ENCODE measurements around the gene EID1.

EID1 gene

GRCh38 chr15:48928877-48929538 lies 51.1 kb downstream of the EID1 start:
- Histone ChIP-seq H3K4me1 (ENCODE audit: control insufficient read depth, insufficient read depth, low read length) (no peaks in the 10 kb centered on the region), H3K27ac (ENCODE audit: extremely low read depth, low read depth, low read length) (no peak overlapping the region), H3K4me3 (ENCODE audit: low read depth, low read length) (no peak overlapping the region), H3K9me3 (ENCODE audit: control insufficient read depth, insufficient read depth, low read depth, low read length) (no peaks in the 10 kb centered on the region), H3K36me3 (ENCODE audit: control insufficient read depth in 2 of 2, insufficient read depth in 1 of 2, low read length in 2 of 2) (no peaks in the 10 kb centered on the region)
- ChIA-PET CTCF (interaction anchor here (1.4 kb wide), 1 partner anchor 47 kb away, joined by 4 read pairs; no protein-coding TSS in a partner anchor), POLR2A (no interaction called here)
- no peak for TF ChIP-seq ZNF169 (tag by site-specific recombination; IDR thresholded peaks at IDR 0.05)
- TF ChIP-seq, protein P1, sequence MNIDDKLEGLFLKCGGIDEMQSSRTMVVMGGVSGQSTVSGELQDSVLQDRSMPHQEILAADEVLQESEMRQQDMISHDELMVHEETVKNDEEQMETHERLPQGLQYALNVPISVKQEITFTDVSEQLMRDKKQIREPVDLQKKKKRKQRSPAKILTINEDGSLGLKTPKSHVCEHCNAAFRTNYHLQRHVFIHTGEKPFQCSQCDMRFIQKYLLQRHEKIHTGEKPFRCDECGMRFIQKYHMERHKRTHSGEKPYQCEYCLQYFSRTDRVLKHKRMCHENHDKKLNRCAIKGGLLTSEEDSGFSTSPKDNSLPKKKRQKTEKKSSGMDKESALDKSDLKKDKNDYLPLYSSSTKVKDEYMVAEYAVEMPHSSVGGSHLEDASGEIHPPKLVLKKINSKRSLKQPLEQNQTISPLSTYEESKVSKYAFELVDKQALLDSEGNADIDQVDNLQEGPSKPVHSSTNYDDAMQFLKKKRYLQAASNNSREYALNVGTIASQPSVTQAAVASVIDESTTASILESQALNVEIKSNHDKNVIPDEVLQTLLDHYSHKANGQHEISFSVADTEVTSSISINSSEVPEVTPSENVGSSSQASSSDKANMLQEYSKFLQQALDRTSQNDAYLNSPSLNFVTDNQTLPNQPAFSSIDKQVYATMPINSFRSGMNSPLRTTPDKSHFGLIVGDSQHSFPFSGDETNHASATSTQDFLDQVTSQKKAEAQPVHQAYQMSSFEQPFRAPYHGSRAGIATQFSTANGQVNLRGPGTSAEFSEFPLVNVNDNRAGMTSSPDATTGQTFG (tag by site-specific recombination; IDR thresholded peaks at IDR 0.05; ENCODE audit: borderline replicate concordance) = no peak
- no peak for TF ChIP-seq HOXD13 (CRISPR knock-in tag; IDR thresholded peaks at IDR 0.05; ENCODE audit: borderline replicate concordance)
- no peak for TF ChIP-seq ZSCAN23 (tag by site-specific recombination; IDR thresholded peaks at IDR 0.05)

GRCh38 chr15:48929661-48930060 lies 51.7 kb downstream of the EID1 start:
- CTCF ChIA-PET = interaction anchor here (0.6 to 1.4 kb wide), 2 partner anchors 46 to 53 kb away, joined by 3 to 4 read pairs; no protein-coding TSS in a partner anchor
- POLR2A ChIA-PET = no interaction called here
- TF ChIP-seq MZF1 (tag by site-specific recombination; IDR thresholded peaks at IDR 0.05; ENCODE audit: borderline replicate concordance) (0 out of 2 replicates have a peak, but pooled peaks have one; percentile 20), GLIS1 (tag by site-specific recombination; IDR thresholded peaks at IDR 0.05) (peak; percentile 61), WT1 (tag by site-specific recombination; IDR thresholded peaks at IDR 0.05) (0 out of 2 replicates have a peak, but pooled peaks have one; percentile 64), ZIC2 (tag by site-specific recombination; IDR thresholded peaks at IDR 0.05) (0 out of 2 replicates have a peak, but pooled peaks have one; percentile 32), ZSCAN5A (tag by site-specific recombination; IDR thresholded peaks at IDR 0.05) (no peak), ZNF830 (tag by site-specific recombination; IDR thresholded peaks at IDR 0.05; ENCODE audit: low read depth) (no peak), SP3 (tag by site-specific recombination; IDR thresholded peaks at IDR 0.05) (no peak)
- Histone ChIP-seq H3K4me1 (ENCODE audit: control insufficient read depth, insufficient read depth, low read length) (no peaks in the 10 kb centered on the region), H3K4me3 (ENCODE audit: low read depth, low read length) (no peak overlapping the region), H3K27ac (ENCODE audit: extremely low read depth, low read depth, low read length) (no peak overlapping the region), H3K9me3 (ENCODE audit: control insufficient read depth, insufficient read depth, low read depth, low read length) (no peaks in the 10 kb centered on the region), H3K36me3 (ENCODE audit: control insufficient read depth in 2 of 2, insufficient read depth in 1 of 2, low read length in 2 of 2) (no peaks in the 10 kb centered on the region)
